HCT116 (cell line): ENCODE results near the gene FMO4. TPM values are rescaled to one million over a fixed set of nuclear protein-coding genes. Genes with fewer than 3 reads are reported as not detected.

Source experiments
- ATAC-seq: fragments of 200-7000 bp; cut with Tn5 transposase; 2 replicates; pipeline ENCODE4 v1.9.1; 2020; ENCODE audit warnings: mild to moderate bottlenecking, moderate library complexity
- BruUV-seq: library from RNA; stranded (reverse); fragments of 400-500 nt; replicated peaks from 2 replicates; lab custom pipeline; 2021; lab: Mats Ljungman, UMichigan
- CTCF ChIA-PET: fragments of 300-600 bp; sonication (Branson Sonifier 250); formaldehyde crosslinking; loops from one replicate; lab custom pipeline; 2021; ENCODE audit warnings: antibody characterized with exemption; lab: Charles Lee
- POLR2A ChIA-PET: fragments of 300-600, 350-600 bp; sonication (Branson Sonifier 250); formaldehyde crosslinking; loops from one replicate; lab custom pipeline; 2021; ENCODE audit warnings: antibody characterized with exemption; lab: Charles Lee
- RAD21 ChIA-PET, 2 experiments: fragments of 300-600 bp; sonication (Branson Sonifier 250); formaldehyde crosslinking; loops; one replicate each; lab custom pipeline; 2023; ENCODE audit warnings: low total read pairs in 2 of 2; ENCODE audit not compliant: uncharacterized antibody in 2 of 2, unreplicated experiment in 2 of 2, low non-redundant PET in 1 of 2; lab: Charles Lee
- DNase-seq: peaks from one replicate; pipeline ENCODE4 v3.0.0-alpha.2; 2010; ENCODE audit warnings: low read depth, low spot score
- H2AFZ ChIP-seq: fragments of 200-600 bp; shearing (Covaris generic), sonication (generic); 2 replicates; pipeline ENCODE4 v1.6.1; 2017; ENCODE audit warnings: low read depth, mixed run types, mixed read lengths, antibody characterized with exemption, low read length; ENCODE audit not compliant: poor library complexity, severe bottlenecking
- H3K27ac ChIP-seq: 2 replicates; pipeline ENCODE4 v1.5.1; 2012; ENCODE audit warnings: low read depth, low read length
- H3K27me3 ChIP-seq: fragments of 200-600 bp; sonication (generic); 2 replicates; pipeline ENCODE4 v1.6.1; 2016; ENCODE audit warnings: mixed run types, low read length, mixed read lengths; ENCODE audit not compliant: insufficient read depth
- H3K36me3 ChIP-seq, 2 experiments: fragments of 200-500 bp in 1 of 2; fragments of 200-600 bp in 1 of 2; sonication (Bioruptor generic) in 1 of 2; sonication (generic) in 1 of 2; 2 replicates each; pipeline versions ENCODE4 v1.5.1 to v1.6.1; 2014 to 2016; ENCODE audit warnings: low read length in 2 of 2, inconsistent platforms in 1 of 2, mixed read lengths in 1 of 2, mixed run types in 1 of 2; ENCODE audit not compliant: insufficient read depth in 2 of 2, control insufficient read depth in 1 of 2
- H3K4me1 ChIP-seq, 2 experiments: fragments of 200-600 bp in 1 of 2; sonication (generic) in 1 of 2; 2 replicates each; pipeline versions ENCODE4 v1.5.1 to v1.6.1; 2012 to 2017; ENCODE audit warnings: low read length in 2 of 2, inconsistent platforms in 1 of 2, mild to moderate bottlenecking in 1 of 2, mixed read lengths in 1 of 2, mixed run types in 1 of 2, moderate library complexity in 1 of 2; ENCODE audit not compliant: insufficient read depth in 2 of 2, control insufficient read depth in 1 of 2
- H3K4me2 ChIP-seq: fragments of 200-600 bp; sonication (generic); 2 replicates; pipeline ENCODE4 v1.6.1; 2017; ENCODE audit warnings: mixed run types, low read length, mixed read lengths
- H3K4me3 ChIP-seq, 2 experiments: fragments of 200-600 bp in 1 of 2; sonication (generic) in 1 of 2; replicated peaks in 1 of 2; 2 replicates each; pipeline ENCODE4 v1.5.1; 2011 to 2016; ENCODE audit warnings: low read length in 2 of 2, control low read depth in 1 of 2, low read depth in 1 of 2, mild to moderate bottlenecking in 1 of 2, mixed read lengths in 1 of 2, mixed run types in 1 of 2
- H3K79me2 ChIP-seq: fragments of 200-600 bp; sonication (generic); 2 replicates; pipeline ENCODE4 v1.6.1; 2017; ENCODE audit warnings: mild to moderate bottlenecking, mixed run types, low read length, moderate library complexity, mixed read lengths; ENCODE audit not compliant: insufficient read depth
- H3K9ac ChIP-seq: fragments of 200-600 bp; sonication (generic); 2 replicates; pipeline ENCODE4 v1.6.1; 2016; ENCODE audit warnings: low read length, mixed read lengths
- H3K9me2 ChIP-seq: fragments of 200-600 bp; sonication (generic), shearing (Covaris generic); 2 replicates; pipeline ENCODE4 v1.6.1; 2017; ENCODE audit warnings: mixed run types, mild to moderate bottlenecking, moderate library complexity; ENCODE audit not compliant: insufficient read depth
- H3K9me3 ChIP-seq, 2 experiments: fragments of 200-500 bp in 1 of 2; fragments of 200-600 bp in 1 of 2; sonication (Bioruptor generic) in 1 of 2; sonication (generic) in 1 of 2; 2 replicates each; pipeline ENCODE4 v1.6.1; 2014 to 2017; ENCODE audit warnings: low read length in 2 of 2, mixed read lengths in 2 of 2, inconsistent platforms in 1 of 2, low read depth in 1 of 2, mild to moderate bottlenecking in 1 of 2, mixed run types in 1 of 2, moderate library complexity in 1 of 2; ENCODE audit not compliant: control insufficient read depth in 1 of 2, insufficient read depth in 1 of 2
- H4K20me1 ChIP-seq: fragments of 200-600 bp; sonication (generic), shearing (Covaris generic); 2 replicates; pipeline ENCODE4 v1.6.1; 2017; ENCODE audit warnings: mixed run types, mild to moderate bottlenecking, moderate library complexity; ENCODE audit not compliant: insufficient read depth
- CBX3 ChIP-seq: IDR thresholded peaks from 2 replicates; pipeline ENCODE4 v1.6.1; 2012; ENCODE audit warnings: low read depth
- ELF1 ChIP-seq: IDR thresholded peaks from 2 replicates; pipeline ENCODE4 v1.6.1; 2012; ENCODE audit warnings: low read depth, borderline replicate concordance
- EZH2phosphoT487 ChIP-seq: fragments of 200-600 bp; IDR thresholded peaks from 2 replicates; pipeline ENCODE4 v1.6.1; 2018; ENCODE audit warnings: antibody characterized with exemption, borderline replicate concordance
- JUND ChIP-seq: IDR thresholded peaks from 2 replicates; pipeline ENCODE4 v1.6.1; 2012
- POLR2A ChIP-seq: IDR thresholded peaks from 2 replicates; pipeline ENCODE4 v1.7.0; 2011; ENCODE audit warnings: borderline replicate concordance; ENCODE audit not compliant: insufficient read depth, insufficient read length; ENCODE audit errors: extremely low read depth
- POLR2AphosphoS5 ChIP-seq: IDR thresholded peaks from 2 replicates; pipeline ENCODE4 v1.6.1; 2011; ENCODE audit warnings: mild to moderate bottlenecking, low read depth, low read length, moderate library complexity
- SRF ChIP-seq: IDR thresholded peaks from 2 replicates; pipeline ENCODE4 v1.6.1; 2012; ENCODE audit warnings: low read depth
- TCF7L2 ChIP-seq: IDR thresholded peaks from 2 replicates; pipeline ENCODE4 v1.7.0; 2011; ENCODE audit warnings: borderline replicate concordance, inconsistent platforms; ENCODE audit not compliant: insufficient read depth, insufficient read length; ENCODE audit errors: extremely low read depth
- ZFX ChIP-seq: fragments of 450-650 bp; IDR thresholded peaks from 2 replicates; pipeline ENCODE4 v1.6.1; 2017
- ZNF274 ChIP-seq: fragments of 200-500 bp; sonication (Bioruptor generic); IDR thresholded peaks from 2 replicates; pipeline ENCODE4 v1.6.1; 2014; ENCODE audit warnings: mild to moderate bottlenecking, low read depth, low read length, inconsistent platforms
- intact Hi-C: fragments of 100-400 bp; cut with micrococcal nuclease; formaldehyde crosslinking; loops from 2 replicates; pipeline ENCODE4 v1.10.0; 2022
- total RNA-seq: library from RNA; stranded (reverse); gene quantifications from one replicate; pipeline ENCODE4 v1.2.1, GENCODE V29; 2021; ENCODE audit not compliant: unreplicated experiment
- TF ChIP-seq, protein P1 (sequence below): IDR thresholded peaks from 2 replicates; pipeline ENCODE4 v1.6.1; 2012; ENCODE audit warnings: low read depth
- TF ChIP-seq, protein P2 (sequence below): IDR thresholded peaks from 2 replicates; pipeline ENCODE4 v1.6.1; 2011; ENCODE audit warnings: mild to moderate bottlenecking, low read length, moderate library complexity; ENCODE audit not compliant: insufficient replicate concordance; ENCODE audit errors: extremely low read depth
- TF ChIP-seq, protein P3 (sequence below): IDR thresholded peaks from 2 replicates; pipeline ENCODE4 v1.6.1; 2012

Gene FMO4
- total RNA-seq, 1 experiment from 2014 or later, result 1.4 TPM

DNA sequence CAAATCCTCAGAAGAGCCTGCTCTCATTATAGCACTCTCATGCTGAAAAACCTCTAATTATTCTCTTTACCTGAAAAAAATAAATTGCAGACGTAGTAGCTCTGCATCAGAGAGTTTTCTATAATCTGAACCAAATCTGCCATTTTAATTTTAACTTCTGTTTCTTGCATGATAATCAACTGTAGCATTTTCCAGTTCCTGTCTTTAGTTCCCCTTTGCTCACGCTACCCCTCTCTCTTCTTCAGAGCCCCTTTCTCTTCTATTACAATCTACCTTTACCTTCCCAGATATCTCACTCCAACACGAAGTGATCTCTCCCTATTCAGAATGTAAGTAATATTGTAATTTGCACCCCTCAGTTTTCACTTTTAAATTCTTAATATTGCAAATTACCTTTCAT lies 34.3 kb upstream of the FMO4 start:
- ChIA-PET RAD21 (no interaction called here), POLR2A (no interaction called here), CTCF (no interaction called here)
- no peaks in the 10 kb centered on the region for H3K36me3 ChIP-seq
- BruUV-seq, result no TSS peak
- no peaks in the 10 kb centered on the region for H3K9me3 ChIP-seq
- H2AFZ ChIP-seq, result no peak overlapping the region
- intact Hi-C loops, result no loop called here
- H3K27me3 ChIP-seq, result no peaks in the 10 kb centered on the region
- H3K79me2 ChIP-seq, result no peaks in the 10 kb centered on the region
- H3K9me2 ChIP-seq, result no peaks in the 10 kb centered on the region
- no peak overlapping the region for H3K4me2 ChIP-seq
- H3K9ac ChIP-seq, result no peak overlapping the region
- H3K27ac ChIP-seq, result no peak overlapping the region
- no peak for TF ChIP-seq POLR2AphosphoS5
- no peaks in the 10 kb centered on the region for H4K20me1 ChIP-seq
- DNase-seq (no peak), ATAC-seq (no peak)
- no peak overlapping the region for H3K4me3 ChIP-seq
- no peaks in the 10 kb centered on the region for H3K4me1 ChIP-seq

DNA sequence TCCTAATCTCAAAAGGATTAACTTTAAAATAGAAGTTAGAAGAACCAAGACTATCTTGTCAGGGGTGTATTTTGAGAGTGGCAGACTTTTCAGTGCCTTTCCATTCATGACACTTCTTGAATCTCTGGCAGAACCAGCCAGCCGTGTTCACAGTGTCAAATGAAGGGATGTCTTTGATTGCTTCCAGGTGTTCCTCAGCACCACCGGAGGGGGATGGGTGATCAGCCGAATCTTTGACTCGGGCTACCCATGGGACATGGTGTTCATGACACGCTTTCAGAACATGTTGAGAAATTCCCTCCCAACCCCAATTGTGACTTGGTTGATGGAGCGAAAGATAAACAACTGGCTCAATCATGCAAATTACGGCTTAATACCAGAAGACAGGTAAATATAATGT lies 33.4 kb upstream of the FMO4 start:
- BruUV-seq, result no TSS peak
- no peak for DNase-seq
- no peaks in the 10 kb centered on the region for H3K79me2 ChIP-seq
- RAD21 ChIA-PET, result no interaction called here
- no peaks in the 10 kb centered on the region for H3K9me3 ChIP-seq
- CTCF ChIA-PET, result no interaction called here
- no peaks in the 10 kb centered on the region for H3K27me3 ChIP-seq
- H3K4me3 ChIP-seq, result no peak overlapping the region
- TF ChIP-seq JUND (no peak), TCF7L2 (no peak), ZNF274 (no peak), CBX3 (no peak), POLR2A (no peak), ELF1 (no peak), ZFX (no peak), EZH2phosphoT487 (no peak), SRF (no peak)
- TF ChIP-seq, protein P1, sequence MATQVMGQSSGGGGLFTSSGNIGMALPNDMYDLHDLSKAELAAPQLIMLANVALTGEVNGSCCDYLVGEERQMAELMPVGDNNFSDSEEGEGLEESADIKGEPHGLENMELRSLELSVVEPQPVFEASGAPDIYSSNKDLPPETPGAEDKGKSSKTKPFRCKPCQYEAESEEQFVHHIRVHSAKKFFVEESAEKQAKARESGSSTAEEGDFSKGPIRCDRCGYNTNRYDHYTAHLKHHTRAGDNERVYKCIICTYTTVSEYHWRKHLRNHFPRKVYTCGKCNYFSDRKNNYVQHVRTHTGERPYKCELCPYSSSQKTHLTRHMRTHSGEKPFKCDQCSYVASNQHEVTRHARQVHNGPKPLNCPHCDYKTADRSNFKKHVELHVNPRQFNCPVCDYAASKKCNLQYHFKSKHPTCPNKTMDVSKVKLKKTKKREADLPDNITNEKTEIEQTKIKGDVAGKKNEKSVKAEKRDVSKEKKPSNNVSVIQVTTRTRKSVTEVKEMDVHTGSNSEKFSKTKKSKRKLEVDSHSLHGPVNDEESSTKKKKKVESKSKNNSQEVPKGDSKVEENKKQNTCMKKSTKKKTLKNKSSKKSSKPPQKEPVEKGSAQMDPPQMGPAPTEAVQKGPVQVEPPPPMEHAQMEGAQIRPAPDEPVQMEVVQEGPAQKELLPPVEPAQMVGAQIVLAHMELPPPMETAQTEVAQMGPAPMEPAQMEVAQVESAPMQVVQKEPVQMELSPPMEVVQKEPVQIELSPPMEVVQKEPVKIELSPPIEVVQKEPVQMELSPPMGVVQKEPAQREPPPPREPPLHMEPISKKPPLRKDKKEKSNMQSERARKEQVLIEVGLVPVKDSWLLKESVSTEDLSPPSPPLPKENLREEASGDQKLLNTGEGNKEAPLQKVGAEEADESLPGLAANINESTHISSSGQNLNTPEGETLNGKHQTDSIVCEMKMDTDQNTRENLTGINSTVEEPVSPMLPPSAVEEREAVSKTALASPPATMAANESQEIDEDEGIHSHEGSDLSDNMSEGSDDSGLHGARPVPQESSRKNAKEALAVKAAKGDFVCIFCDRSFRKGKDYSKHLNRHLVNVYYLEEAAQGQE, result no peak
- TF ChIP-seq, protein P2, sequence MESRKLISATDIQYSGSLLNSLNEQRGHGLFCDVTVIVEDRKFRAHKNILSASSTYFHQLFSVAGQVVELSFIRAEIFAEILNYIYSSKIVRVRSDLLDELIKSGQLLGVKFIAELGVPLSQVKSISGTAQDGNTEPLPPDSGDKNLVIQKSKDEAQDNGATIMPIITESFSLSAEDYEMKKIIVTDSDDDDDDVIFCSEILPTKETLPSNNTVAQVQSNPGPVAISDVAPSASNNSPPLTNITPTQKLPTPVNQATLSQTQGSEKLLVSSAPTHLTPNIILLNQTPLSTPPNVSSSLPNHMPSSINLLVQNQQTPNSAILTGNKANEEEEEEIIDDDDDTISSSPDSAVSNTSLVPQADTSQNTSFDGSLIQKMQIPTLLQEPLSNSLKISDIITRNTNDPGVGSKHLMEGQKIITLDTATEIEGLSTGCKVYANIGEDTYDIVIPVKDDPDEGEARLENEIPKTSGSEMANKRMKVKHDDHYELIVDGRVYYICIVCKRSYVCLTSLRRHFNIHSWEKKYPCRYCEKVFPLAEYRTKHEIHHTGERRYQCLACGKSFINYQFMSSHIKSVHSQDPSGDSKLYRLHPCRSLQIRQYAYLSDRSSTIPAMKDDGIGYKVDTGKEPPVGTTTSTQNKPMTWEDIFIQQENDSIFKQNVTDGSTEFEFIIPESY, result no peak
- TF ChIP-seq, protein P3, sequence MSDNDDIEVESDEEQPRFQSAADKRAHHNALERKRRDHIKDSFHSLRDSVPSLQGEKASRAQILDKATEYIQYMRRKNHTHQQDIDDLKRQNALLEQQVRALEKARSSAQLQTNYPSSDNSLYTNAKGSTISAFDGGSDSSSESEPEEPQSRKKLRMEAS, result no peak
- H3K36me3 ChIP-seq, result no peaks in the 10 kb centered on the region
- H3K4me1 ChIP-seq, result no peaks in the 10 kb centered on the region
- POLR2A ChIA-PET, result no interaction called here
- H3K9me2 ChIP-seq, result no peaks in the 10 kb centered on the region
- no peak overlapping the region for H3K27ac ChIP-seq
- H4K20me1 ChIP-seq, result no peaks in the 10 kb centered on the region
- no peak for ATAC-seq
- H2AFZ ChIP-seq, result no peak overlapping the region
- H3K9ac ChIP-seq, result no peak overlapping the region
- intact Hi-C loops, result no loop called here
- no peak overlapping the region for H3K4me2 ChIP-seq
